Measurements from ENCODE around the gene MAD1L1. TPM values are rescaled to one million over a fixed set of nuclear protein-coding genes. Genes with fewer than 3 reads are reported as not detected.

MAD1L1 gene
- total and polyA plus RNA-seq, 2 donors (not counting 1 experiment from before 2014, with no cell fraction given) = 9.8 to 29.4 TPM

DNA sequence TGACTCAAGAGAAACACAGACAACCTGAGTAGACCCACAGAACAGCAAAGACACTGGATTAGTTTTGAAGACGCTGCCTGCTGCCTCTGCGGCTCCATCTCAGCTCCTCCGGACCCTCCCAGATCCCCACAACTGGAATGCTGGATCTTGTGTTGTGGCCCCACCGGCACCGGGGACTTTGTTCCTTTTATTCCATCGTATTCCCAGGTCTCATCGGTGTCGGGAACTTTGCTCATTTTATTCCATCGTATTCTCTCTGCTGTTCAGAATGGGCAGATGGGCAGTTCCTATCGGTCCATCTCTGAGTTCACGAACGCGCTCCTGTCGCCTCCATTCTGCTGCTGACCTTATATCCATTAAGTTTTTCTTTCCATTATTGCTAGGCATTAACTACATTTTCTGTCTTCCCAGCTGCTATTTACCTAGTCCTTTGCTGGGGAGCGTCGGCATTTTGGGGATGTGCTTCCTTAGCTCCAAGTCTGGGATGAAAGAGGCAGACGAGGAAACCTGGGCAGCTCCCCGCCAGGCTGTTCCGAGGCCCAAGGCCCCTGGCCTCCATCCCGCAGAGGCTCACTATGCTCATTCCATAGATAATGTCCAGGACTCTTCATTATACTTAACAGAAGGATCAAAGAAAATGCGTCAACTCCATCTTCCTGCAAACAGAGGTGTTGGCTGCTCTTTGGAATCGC lies 192.4 kb downstream of the MAD1L1 start:
- Histone ChIP-seq H3K9ac (ENCODE audit: insufficient read depth, low read length) (no peak overlapping the region), H3K27me3 (ENCODE audit: control insufficient read depth, insufficient read depth, low read length) (no peaks in the 10 kb centered on the region), H3K36me3 (ENCODE audit: control insufficient read depth, insufficient read depth, low read length) (no peaks in the 10 kb centered on the region), H3K4me2 (ENCODE audit: extremely low read depth, insufficient read depth, low read length) (no peak overlapping the region), H2AFZ (ENCODE audit: low read length) (no peak overlapping the region), H3K79me2 (ENCODE audit: control insufficient read depth, insufficient read depth, low read length) (no peaks in the 10 kb centered on the region), H3K4me1 (ENCODE audit: control insufficient read depth, extremely low read depth, insufficient read depth, low read length) (no peaks in the 10 kb centered on the region), H3K9me3 (ENCODE audit: control insufficient read depth, insufficient read depth, low read depth, low read length) (no peaks in the 10 kb centered on the region), H3K27ac (ENCODE audit: insufficient read depth, low read length) (no peak overlapping the region), H3K4me3 (replicated peaks in 1 of 4; ENCODE audit: control extremely low read depth in 1 of 4, insufficient read depth in 1 of 4, low read depth in 3 of 4, low read length in 4 of 4) (no peak overlapping the region), H4K20me1 (ENCODE audit: control insufficient read depth, extremely low read depth, insufficient read depth, low read length) (no peaks in the 10 kb centered on the region)
- no peak for DNase-seq (ENCODE audit: low read depth in 2 of 2)
- no peak for TF ChIP-seq EZH2 (IDR thresholded peaks at IDR 0.05; ENCODE audit: low read length, missing control alignments)
- TF ChIP-seq, protein P1, sequence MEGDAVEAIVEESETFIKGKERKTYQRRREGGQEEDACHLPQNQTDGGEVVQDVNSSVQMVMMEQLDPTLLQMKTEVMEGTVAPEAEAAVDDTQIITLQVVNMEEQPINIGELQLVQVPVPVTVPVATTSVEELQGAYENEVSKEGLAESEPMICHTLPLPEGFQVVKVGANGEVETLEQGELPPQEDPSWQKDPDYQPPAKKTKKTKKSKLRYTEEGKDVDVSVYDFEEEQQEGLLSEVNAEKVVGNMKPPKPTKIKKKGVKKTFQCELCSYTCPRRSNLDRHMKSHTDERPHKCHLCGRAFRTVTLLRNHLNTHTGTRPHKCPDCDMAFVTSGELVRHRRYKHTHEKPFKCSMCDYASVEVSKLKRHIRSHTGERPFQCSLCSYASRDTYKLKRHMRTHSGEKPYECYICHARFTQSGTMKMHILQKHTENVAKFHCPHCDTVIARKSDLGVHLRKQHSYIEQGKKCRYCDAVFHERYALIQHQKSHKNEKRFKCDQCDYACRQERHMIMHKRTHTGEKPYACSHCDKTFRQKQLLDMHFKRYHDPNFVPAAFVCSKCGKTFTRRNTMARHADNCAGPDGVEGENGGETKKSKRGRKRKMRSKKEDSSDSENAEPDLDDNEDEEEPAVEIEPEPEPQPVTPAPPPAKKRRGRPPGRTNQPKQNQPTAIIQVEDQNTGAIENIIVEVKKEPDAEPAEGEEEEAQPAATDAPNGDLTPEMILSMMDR (conservative IDR thresholded peaks at IDR 0.05 in 1 of 2, IDR thresholded peaks at IDR 0.05 in 1 of 2; ENCODE audit: low read depth in 1 of 2, low read length in 2 of 2) = no peak

DNA sequence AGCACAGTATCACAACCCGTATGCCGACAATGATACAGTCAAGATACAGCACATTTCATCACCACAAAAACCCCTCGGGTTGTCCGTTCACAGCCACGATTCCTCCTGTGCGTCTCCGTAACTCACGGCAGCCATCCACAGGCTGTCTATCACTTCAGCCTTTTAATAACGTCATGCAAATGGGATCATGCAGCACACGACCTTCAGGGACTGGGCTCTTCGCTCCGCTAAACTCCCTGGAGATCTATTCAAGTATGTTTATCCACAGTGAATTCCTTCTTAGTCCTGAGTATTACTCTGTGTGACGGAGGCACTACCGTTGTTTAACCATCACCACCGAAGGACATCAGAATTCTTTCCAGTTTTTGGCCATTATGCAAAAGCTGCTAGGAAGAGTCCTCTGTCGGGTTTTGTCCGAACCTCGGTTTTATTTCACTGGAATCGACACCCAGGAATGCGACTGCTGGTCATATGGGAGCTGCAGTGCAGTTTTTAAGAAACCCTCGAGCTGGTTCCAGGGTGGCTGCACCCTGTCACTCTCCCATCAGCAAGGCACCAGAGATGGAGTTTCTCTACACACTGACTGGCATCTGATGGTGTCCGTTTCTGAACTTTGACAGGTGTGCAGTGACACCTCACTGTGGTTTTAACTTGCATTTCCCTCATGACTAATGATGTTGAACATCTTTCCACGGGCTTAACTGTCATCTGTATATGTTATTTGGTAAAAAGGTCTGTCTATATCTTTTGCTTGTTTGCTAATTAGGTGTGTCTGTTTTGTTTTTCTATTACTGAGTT lies 193.6 kb downstream of the MAD1L1 start:
- Histone ChIP-seq H3K9ac (ENCODE audit: insufficient read depth, low read length) (no peak overlapping the region), H3K4me1 (ENCODE audit: control insufficient read depth, extremely low read depth, insufficient read depth, low read length) (no peaks in the 10 kb centered on the region), H3K79me2 (ENCODE audit: control insufficient read depth, insufficient read depth, low read length) (no peaks in the 10 kb centered on the region), H3K36me3 (ENCODE audit: control insufficient read depth, insufficient read depth, low read length) (no peaks in the 10 kb centered on the region), H3K4me3 (replicated peaks in 1 of 4; ENCODE audit: control extremely low read depth in 1 of 4, insufficient read depth in 1 of 4, low read depth in 3 of 4, low read length in 4 of 4) (no peak overlapping the region), H3K27me3 (ENCODE audit: control insufficient read depth, insufficient read depth, low read length) (no peaks in the 10 kb centered on the region), H4K20me1 (ENCODE audit: control insufficient read depth, extremely low read depth, insufficient read depth, low read length) (no peaks in the 10 kb centered on the region), H3K9me3 (ENCODE audit: control insufficient read depth, insufficient read depth, low read depth, low read length) (no peaks in the 10 kb centered on the region), H2AFZ (ENCODE audit: low read length) (no peak overlapping the region), H3K4me2 (ENCODE audit: extremely low read depth, insufficient read depth, low read length) (no peak overlapping the region), H3K27ac (ENCODE audit: insufficient read depth, low read length) (no peak overlapping the region)
- TF ChIP-seq EZH2 (IDR thresholded peaks at IDR 0.05; ENCODE audit: low read length, missing control alignments) = no peak
- TF ChIP-seq, protein P1 (conservative IDR thresholded peaks at IDR 0.05 in 1 of 2, IDR thresholded peaks at IDR 0.05 in 1 of 2; ENCODE audit: low read depth in 1 of 2, low read length in 2 of 2) = no peak
- DNase-seq (ENCODE audit: low read depth in 2 of 2) = no peak

DNA sequence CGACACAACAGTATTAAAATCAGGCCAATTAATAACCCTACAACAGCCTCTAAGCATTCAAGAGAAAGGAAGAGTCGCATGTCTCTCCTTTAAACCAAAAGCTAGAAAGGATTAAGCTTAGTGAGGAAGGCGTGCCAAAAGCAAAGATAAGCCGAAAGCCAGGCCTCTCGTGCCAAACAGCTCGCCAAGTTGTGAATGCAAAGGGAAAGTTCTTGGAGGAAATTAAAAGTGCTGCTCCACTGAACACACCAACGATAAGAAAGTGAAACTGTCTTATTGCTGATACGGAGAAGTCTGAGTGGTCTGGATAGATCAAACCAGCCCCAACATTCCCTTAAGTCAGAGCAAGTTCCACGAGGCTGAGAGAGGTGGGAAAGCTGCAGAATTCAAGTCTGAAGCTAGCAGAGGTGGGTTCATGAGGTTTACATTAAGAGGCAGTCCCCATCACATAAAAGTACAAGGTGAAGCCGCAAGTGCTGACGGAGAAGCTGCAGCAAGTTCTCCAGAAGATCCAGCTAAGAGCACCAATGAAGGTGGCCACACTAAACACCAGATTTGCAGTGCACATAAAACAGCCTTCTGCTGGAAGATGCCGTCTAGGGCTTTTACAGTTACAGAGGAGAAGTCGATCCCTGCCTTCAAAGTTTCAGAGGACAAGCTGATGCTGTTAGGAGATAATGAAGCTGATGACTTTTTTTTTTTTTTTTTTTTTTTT lies 194.8 kb downstream of the MAD1L1 start:
- no peaks in the 10 kb centered on the region for H4K20me1 ChIP-seq (ENCODE audit: control insufficient read depth, extremely low read depth, insufficient read depth, low read length)
- no peaks in the 10 kb centered on the region for H3K79me2 ChIP-seq (ENCODE audit: control insufficient read depth, insufficient read depth, low read length)
- H3K4me3 ChIP-seq (replicated peaks in 1 of 4; ENCODE audit: control extremely low read depth in 1 of 4, insufficient read depth in 1 of 4, low read depth in 3 of 4, low read length in 4 of 4) = peak overlapping the region; percentile 22 to 51 (median 41)
- no peaks in the 10 kb centered on the region for H3K36me3 ChIP-seq (ENCODE audit: control insufficient read depth, insufficient read depth, low read length)
- H3K4me1 ChIP-seq (ENCODE audit: control insufficient read depth, extremely low read depth, insufficient read depth, low read length) = no peaks in the 10 kb centered on the region
- H3K4me2 ChIP-seq (ENCODE audit: extremely low read depth, insufficient read depth, low read length) = peak overlapping the region; percentile 90
- H3K27ac ChIP-seq (ENCODE audit: insufficient read depth, low read length) = peak overlapping the region; percentile 49
- DNase-seq (ENCODE audit: low read depth in 2 of 2) = peak; percentile 72 to 74
- no peak overlapping the region for H3K9ac ChIP-seq (ENCODE audit: insufficient read depth, low read length)
- no peaks in the 10 kb centered on the region for H3K27me3 ChIP-seq (ENCODE audit: control insufficient read depth, insufficient read depth, low read length)
- peak overlapping the region; percentile 57 for H2AFZ ChIP-seq (ENCODE audit: low read length)
- TF ChIP-seq, protein P1 (conservative IDR thresholded peaks at IDR 0.05 in 1 of 2, IDR thresholded peaks at IDR 0.05 in 1 of 2; ENCODE audit: low read depth in 1 of 2, low read length in 2 of 2) = no peak
- no peak for TF ChIP-seq EZH2 (IDR thresholded peaks at IDR 0.05; ENCODE audit: low read length, missing control alignments)
- H3K9me3 ChIP-seq (ENCODE audit: control insufficient read depth, insufficient read depth, low read depth, low read length) = no peaks in the 10 kb centered on the region

Measured in fibroblast of lung (primary cell).